ENCODE data around the gene ANO1.

ANO1 gene

DNA sequence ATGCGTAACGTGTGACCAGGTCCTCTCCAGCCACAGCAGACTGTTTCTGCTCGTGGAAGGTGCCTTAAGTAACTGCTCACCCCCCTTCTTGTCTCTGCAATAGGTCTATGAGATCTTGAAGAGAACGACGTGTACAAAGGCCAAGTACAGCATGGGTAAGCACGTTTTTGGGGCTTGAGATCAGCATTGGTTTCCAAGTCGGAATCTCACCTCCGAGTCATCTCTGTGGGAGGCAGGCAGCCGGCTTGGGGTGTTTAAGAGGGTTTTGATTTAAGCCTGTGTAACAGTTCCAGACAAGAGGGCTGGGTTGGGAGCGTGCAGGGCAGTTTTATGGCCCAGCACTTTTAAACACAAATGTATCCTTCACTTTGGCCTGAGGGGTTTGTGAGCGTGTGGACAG is 30.1 kb downstream of the ANO1 start:
- Histone ChIP-seq H3K4me3 (ENCODE audit: low read depth, low read length) (no peak overlapping the region), H3K4me1 (peaks cover 5% of the 10 kb centered on the region), H3K27me3 (ENCODE audit: control insufficient read depth, insufficient read depth, low read length) (no peaks in the 10 kb centered on the region), H3K79me2 (no peaks in the 10 kb centered on the region), H3K36me3 (ENCODE audit: control insufficient read depth, insufficient read depth, low read length) (no peaks in the 10 kb centered on the region), H3K4me2 (ENCODE audit: low read length) (no peak overlapping the region), H2AFZ (no peak overlapping the region), H3K9me3 (ENCODE audit: control insufficient read depth, low read length) (no peaks in the 10 kb centered on the region), H3K27ac (no peak overlapping the region), H3K9ac (no peak overlapping the region)
- TF ChIP-seq, protein P1, sequence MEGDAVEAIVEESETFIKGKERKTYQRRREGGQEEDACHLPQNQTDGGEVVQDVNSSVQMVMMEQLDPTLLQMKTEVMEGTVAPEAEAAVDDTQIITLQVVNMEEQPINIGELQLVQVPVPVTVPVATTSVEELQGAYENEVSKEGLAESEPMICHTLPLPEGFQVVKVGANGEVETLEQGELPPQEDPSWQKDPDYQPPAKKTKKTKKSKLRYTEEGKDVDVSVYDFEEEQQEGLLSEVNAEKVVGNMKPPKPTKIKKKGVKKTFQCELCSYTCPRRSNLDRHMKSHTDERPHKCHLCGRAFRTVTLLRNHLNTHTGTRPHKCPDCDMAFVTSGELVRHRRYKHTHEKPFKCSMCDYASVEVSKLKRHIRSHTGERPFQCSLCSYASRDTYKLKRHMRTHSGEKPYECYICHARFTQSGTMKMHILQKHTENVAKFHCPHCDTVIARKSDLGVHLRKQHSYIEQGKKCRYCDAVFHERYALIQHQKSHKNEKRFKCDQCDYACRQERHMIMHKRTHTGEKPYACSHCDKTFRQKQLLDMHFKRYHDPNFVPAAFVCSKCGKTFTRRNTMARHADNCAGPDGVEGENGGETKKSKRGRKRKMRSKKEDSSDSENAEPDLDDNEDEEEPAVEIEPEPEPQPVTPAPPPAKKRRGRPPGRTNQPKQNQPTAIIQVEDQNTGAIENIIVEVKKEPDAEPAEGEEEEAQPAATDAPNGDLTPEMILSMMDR (IDR thresholded peaks at IDR 0.05): no peak

DNA sequence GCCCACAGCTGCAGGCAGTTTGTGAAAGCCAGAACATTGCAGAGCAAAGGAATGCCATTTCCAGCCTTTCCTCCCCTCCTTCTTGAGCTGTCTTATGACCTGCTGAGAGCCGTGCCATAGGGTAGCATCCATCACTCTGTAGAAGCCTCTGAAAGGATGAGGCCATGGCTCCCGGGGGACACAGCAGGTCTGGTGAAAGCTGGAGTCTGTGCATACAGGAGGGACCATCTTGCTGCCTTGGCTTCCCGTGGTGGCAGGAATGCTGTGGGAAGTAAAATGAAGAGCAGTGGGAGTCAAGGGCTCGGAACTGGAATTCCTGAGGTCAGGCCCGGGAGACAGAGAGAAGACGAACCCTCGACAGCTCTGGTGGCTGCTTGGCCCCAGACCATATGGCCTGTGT is 30.9 kb downstream of the ANO1 start:
- no peaks in the 10 kb centered on the region for H3K27me3 ChIP-seq (ENCODE audit: control insufficient read depth, insufficient read depth, low read length)
- H3K9me3 ChIP-seq (ENCODE audit: control insufficient read depth, low read length): no peaks in the 10 kb centered on the region
- no peak overlapping the region for H3K4me3 ChIP-seq (ENCODE audit: low read depth, low read length)
- no peak overlapping the region for H3K27ac ChIP-seq
- no peak overlapping the region for H2AFZ ChIP-seq
- no peaks in the 10 kb centered on the region for H3K36me3 ChIP-seq (ENCODE audit: control insufficient read depth, insufficient read depth, low read length)
- peaks cover 5% of the 10 kb centered on the region for H3K4me1 ChIP-seq
- TF ChIP-seq, protein P1 (IDR thresholded peaks at IDR 0.05): no peak
- H3K4me2 ChIP-seq (ENCODE audit: low read length): no peak overlapping the region
- H3K79me2 ChIP-seq: no peaks in the 10 kb centered on the region
- H3K9ac ChIP-seq: no peak overlapping the region

DNA sequence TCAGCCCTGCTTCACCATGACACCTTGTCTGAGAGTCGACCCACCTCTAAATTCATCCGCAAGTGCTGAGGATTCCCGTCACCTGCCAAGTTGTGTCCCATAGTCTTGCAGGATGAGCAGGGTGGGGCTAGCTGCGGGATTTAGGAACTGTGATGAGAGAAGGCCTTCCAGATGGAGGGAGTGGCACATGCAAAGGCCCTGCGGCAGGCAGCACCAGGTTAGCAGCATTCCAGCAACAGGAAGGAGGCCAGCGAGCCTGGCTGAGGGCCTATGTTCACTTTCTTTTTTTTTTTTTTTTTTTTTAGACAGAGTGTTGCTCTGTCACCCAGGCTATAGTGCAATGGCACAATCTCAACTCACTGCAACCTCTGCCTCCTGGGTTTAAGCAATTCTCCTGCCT is 31.8 kb downstream of the ANO1 start:
- Histone ChIP-seq H2AFZ (no peak overlapping the region), H3K9ac (no peak overlapping the region)

DNA sequence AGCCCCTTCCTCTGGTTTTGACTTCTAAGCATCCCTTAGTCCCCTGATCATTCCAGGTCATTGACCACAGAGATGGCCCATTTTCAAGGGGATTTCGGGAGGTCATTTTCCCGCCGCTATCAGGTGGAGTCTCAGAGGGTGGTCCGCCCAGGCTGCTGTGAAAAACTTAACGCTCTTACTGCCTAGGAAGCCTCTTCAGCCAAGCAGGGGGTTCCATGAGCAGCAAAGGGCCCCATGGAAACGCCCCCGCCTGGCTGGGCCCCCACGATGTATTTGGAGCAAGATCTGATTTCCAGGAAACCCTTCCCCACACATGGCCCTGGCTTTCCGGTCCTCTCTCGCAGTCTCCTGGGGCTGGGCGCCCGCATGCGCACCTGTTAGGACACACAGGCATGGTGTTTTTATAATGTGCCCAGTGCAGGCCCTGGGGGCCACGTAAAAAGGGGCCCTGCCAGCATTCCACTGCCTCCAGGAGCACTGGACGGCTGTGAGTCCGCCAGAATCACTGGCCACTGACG is 32.5 kb downstream of the ANO1 start:
- Histone ChIP-seq H3K4me3 (ENCODE audit: low read depth, low read length) (no peak overlapping the region), H3K9ac (no peak overlapping the region), H3K27me3 (ENCODE audit: control insufficient read depth, insufficient read depth, low read length) (no peaks in the 10 kb centered on the region), H3K4me1 (peaks cover 5% of the 10 kb centered on the region), H3K4me2 (ENCODE audit: low read length) (no peak overlapping the region), H2AFZ (no peak overlapping the region), H3K9me3 (ENCODE audit: control insufficient read depth, low read length) (no peaks in the 10 kb centered on the region), H3K27ac (peak overlapping the region; percentile 62), H3K36me3 (ENCODE audit: control insufficient read depth, insufficient read depth, low read length) (no peaks in the 10 kb centered on the region), H3K79me2 (no peaks in the 10 kb centered on the region)
- TF ChIP-seq, protein P1 (IDR thresholded peaks at IDR 0.05): no peak

More for the DNA sequence above, 31.8 kb downstream of the ANO1 start:
- Histone ChIP-seq H3K4me2 (ENCODE audit: low read length) (no peak overlapping the region), H3K27me3 (ENCODE audit: control insufficient read depth, insufficient read depth, low read length) (no peaks in the 10 kb centered on the region), H3K9me3 (ENCODE audit: control insufficient read depth, low read length) (no peaks in the 10 kb centered on the region), H3K27ac (no peak overlapping the region), H3K4me1 (peaks cover 5% of the 10 kb centered on the region), H3K4me3 (ENCODE audit: low read depth, low read length) (no peak overlapping the region), H3K36me3 (ENCODE audit: control insufficient read depth, insufficient read depth, low read length) (no peaks in the 10 kb centered on the region), H3K79me2 (no peaks in the 10 kb centered on the region)
- TF ChIP-seq, protein P1 (IDR thresholded peaks at IDR 0.05): no peak

DNA sequence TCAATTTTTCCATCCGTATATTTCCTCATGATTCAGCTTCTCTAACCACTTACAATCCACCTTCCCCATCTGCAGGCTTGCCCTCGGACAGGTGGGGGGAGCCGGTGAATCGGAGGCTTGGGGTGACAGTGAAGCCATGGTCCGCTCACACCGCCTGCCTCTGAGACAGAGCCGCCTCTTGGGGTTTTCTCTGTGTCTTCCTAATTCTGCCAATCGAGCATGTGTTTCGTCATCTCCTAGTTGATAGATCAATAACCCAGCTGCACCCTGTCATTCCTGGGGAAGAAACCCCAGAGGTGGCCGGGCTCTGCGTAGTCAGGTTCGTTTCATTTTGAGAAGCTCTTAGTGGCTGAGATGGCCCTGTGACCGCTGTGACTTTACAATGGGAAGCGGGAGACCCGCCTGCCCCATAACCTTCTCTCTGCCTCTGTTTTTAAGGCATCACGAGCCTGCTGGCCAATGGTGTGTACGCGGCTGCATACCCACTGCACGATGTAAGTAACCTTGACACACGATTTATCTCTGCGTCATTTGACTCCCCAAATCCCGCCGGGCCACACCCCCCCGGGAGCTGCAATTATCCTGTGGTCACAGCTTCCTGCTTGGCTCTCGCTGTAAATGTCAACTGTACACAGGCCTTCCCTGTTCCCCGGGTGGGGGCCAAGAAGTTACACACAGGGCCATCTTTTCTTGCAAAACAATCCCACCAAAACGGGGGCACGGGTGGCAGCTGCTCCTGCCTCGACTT is 33.3 kb downstream of the ANO1 start:
- Histone ChIP-seq H3K27ac (peak overlapping the region; percentile 62), H3K4me3 (ENCODE audit: low read depth, low read length) (no peak overlapping the region), H3K27me3 (ENCODE audit: control insufficient read depth, insufficient read depth, low read length) (no peaks in the 10 kb centered on the region), H3K4me1 (no peaks in the 10 kb centered on the region), H3K9ac (no peak overlapping the region), H3K9me3 (ENCODE audit: control insufficient read depth, low read length) (no peaks in the 10 kb centered on the region), H3K36me3 (ENCODE audit: control insufficient read depth, insufficient read depth, low read length) (no peaks in the 10 kb centered on the region), H3K79me2 (no peaks in the 10 kb centered on the region), H2AFZ (no peak overlapping the region), H3K4me2 (ENCODE audit: low read length) (no peak overlapping the region)
- TF ChIP-seq, protein P1 (IDR thresholded peaks at IDR 0.05): no peak

Measured in parathyroid adenoma (tissue), 2 donors.